GM19467 (cell line): ENCODE data around the gene PXDN.

Experiments
- ATAC-seq: cut with Tn5 transposase; IDR thresholded peaks from one replicate; pipeline ENCODE4 v1.9.1; 2021; ENCODE audit warnings: mild to moderate bottlenecking, moderate library complexity; ENCODE audit not compliant: unreplicated experiment

PXDN gene

DNA sequence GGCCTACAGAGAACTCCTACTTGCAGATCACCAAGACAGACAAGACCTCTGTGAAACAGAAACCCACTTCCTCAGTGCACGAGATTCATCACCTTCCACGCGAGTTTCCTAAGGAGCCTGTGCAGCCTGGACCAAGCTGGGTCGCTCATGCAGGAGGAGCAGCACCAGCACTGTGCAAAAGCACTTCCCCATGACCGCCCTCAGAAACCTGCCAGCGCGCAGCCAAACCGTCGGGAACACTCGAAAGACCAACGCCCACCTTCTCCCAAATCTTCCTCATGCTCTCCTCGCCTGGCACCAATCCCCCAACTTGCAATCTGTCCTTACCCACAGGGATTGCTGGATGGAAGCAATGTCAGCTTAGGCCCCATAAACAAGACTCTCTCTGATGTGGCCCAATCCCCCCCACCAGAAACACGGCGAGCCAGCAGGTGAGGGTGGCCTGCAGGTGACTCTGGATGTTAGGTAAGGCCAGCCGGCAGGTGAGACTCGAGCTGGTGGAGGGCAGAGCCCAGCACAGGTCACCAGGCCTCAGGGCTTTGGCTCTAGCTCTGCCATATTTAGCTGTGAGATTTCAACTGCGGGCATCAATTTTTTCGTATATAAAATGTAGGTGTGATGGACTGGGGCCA is 69.4 kb downstream of the PXDN start:
- ATAC-seq: no peak

DNA sequence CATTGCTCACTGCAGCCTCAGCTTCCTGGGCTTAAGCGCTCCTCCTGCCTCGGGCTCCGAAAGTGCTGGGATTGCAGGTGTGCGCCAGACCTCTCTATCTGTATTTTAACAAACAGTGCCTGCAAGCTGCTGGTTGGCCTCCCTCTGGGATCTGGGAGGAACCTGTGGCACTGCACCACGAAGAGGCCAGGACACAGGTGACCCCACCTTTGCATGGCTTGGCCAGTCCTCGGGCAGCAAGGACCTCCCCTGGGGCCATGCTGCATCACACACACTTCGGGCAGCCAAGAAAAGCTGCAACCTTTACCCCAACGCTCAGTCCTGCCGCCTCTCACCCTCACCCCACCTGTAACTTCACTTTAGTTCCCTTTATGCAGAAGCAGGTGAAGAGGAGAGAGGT is 70.0 kb downstream of the PXDN start:
- no peak for ATAC-seq

DNA sequence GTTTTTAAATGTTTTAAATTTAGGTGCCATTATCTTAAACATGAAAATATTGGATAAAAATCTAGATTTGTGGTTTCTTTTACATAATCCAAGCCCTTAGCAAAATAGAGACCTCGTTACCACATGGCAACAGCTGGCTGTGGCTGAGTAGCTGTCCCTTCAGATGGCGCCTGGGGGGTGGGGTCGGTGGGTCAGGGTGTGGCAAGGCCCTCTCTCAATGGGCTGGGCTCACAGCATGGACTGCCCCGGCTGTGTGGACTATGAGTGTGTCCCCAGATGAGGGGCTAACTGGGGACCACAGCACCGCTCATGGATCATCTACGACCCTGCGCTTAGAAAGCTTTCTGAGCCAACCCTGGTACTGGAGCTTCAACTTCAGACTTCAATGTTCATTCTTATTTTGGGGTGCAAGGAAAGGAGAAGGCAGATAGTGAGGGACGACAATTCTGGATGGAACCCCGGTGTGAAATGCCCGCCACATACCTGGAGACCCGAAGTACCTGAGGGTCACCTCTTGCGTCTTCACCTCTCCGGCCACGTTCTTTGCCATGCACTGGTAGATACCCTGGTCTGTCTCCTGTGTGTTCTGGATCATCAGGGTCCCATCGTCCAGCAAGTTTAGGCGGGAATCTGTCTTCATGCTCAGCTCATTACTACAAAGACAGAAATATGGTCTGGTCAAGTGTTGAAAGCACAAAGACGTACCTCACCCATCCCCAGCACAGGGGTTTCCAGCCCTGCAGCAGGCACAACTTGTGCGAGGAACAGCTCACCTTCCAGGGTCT is 71.0 kb downstream of the PXDN start:
- ATAC-seq: no peak

DNA sequence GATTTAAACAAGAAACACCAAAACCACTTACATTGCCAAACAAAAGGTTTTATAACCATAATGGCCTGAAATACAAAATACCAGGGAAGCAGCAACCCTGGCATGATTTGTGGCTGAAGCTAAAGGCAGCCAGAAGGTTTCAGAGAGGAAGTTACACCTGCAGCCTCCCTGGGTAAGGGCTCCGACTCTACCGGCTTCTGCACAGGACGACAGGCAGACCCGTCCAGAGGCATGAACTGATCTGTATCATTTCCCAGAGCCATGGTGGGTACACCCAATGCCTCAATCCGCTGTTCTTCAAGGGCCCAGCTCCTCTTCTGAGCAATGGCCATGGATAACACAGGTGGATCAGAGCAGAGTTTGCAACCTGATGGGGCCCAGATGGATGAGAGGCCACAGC is 71.6 kb downstream of the PXDN start:
- ATAC-seq: no peak

DNA sequence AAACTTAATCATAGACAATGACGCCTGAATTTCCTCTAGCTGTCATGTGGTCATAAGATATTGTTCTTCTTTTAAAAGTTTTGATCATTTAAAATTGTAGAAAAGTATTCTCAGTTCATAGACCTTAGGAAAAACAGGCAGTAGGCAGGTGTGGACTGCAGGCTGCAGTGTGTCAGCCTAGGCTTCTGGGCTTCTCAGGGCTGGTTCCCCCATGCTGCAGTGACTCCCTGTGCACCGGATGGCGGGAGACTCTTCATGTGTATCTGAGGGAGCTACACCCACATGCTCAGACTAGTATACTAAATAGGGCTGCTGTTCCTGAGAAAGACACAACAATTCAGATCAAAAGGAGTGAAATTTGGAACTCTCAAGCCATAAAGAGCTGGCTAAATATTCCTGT is 72.4 kb downstream of the PXDN start:
- ATAC-seq: no peak

DNA sequence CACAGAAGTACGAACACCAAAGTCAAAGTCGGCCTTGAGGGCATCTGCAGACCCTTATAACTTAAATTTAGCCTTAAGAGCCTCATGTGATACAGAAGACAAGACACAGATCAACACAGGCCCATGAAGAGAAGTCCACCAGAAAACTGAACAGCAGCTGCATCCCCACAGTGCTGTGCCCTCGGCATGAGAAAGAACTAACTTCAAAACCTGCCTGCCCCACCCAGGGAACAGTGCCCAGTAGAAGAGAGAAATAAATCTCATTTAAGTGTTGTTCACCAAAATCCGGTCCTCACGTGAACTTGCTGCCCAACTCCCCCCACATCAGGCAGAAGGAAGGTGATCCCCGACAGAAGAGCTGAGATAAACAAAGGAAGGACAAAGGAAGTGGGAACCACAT is 73.7 kb downstream of the PXDN start:
- ATAC-seq: no peak

DNA sequence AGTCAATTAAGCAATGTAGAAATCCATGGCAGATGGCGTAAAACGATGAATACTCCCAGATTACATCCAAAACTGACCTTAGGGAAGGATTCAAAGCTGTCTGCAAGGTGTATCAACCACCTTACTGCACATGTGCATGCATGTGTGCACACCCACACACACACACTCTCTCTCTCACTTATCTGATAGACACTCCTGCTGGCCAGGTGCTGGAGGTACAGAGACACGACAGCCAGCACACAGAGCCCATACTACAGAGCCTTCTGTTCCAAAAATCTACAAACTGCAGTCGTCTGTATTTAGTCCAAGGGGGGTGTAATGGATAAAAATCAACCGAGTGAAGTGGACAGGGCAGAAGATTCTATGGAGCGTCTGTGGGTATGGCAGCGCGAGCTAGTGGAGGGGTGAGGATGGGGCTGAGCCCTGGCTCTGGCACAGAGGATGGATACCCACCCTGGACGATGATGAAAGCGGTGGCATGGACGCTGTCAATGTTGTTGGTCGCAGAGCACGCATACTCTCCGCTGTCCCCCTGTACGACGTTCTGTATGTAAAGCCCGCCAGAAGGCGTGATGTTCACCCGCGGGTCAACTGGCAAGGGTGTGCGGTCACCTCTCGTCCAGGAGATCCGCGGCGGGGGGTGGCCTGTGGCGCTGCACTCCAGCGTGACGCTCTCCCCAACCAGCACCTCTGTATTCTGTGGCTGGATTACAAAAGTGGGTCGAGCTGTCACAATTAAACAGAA is 78.4 kb downstream of the PXDN start:
- no peak for ATAC-seq

DNA sequence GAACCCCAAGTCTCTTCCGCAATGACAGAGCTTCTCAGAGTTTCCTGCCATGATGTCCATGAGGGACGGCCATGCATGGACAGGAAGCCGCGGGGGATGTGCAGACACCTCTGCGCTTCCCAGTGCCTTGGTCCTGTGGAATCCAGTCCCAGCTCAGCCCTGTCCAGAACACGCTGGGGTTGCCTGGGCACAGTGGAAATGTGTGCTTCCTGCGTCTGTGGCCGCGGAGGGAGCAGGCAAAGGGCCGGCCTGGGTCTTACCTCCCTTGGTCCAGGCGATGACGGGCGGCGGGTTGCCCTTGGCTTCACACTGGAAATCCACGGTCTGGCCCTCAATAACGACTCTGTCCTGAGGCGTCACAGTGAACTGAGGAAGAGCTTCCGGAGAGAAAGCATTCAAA is 79.6 kb downstream of the PXDN start:
- ATAC-seq: no peak

DNA sequence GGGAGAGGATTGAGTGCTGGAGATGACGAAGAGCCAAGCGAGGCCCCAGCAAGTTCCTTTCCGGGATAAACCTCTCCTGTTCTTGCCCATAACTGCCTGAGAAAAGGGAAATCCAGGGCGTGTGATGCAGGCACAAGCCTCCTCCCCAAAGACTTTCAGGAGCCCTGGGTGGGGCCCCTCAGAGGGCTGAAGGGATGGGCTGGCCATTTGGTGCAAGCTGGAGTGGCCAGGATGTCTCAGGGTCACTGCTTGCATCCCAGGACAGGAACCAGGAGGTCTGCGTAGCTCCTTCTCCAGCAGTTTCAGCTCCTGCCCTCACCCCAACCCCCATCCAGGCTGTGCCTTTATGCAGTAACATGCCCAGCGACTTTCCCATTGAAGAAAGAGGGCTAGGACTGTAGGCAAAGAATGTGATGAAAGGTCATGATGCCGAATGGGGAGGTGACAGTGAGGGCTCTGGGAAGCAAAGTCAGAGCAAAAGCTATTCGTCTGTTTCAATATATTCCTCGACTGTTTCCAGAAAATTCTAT is 80.2 kb downstream of the PXDN start:
- no peak for ATAC-seq

DNA sequence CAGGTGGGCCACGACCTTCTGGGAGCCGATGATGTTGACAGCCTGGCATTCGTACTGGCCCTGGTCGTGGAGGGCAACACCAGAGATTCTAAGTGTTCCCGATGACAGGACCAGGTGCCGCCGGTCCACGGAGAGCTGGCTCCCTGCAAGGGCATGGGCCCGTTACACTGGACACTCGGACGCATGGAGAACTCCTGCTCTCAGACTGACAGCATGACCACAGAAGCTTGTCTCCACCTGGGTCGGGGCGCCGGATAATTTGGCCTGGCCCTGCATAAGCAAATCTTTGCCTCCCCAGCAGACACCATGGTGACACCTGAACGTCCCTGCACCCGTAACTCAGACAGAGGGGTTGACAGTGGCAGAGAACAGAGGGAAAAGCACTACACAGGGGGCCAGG is 80.7 kb downstream of the PXDN start:
- no peak for ATAC-seq

DNA sequence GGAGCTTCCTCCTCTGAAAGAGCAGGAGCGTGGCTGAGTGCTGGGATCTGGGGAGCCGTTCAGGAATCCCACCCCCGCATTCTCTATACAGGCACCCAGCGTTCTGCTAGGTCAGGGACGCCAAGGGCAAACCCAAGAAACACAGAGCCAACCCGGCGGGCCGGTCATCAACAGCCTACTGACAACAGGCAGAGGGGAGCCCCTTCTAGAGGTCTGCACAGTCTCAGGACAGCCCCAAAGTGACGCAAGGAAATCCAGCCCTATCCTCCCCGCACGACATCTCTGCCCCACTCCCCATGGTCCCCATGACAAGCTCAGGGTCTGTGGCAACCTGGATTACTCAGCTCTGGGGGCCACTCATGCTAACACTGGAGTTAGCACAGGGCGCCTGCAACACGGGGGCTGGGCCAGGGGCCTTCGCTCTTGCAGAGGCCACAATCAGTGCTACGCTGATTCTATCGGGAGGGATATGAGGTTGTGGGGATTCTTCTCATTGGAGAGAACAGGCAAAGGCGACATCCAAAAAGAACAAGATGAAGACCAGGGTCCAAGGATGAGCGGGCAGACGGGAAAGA is 81.6 kb downstream of the PXDN start:
- no peak for ATAC-seq

DNA sequence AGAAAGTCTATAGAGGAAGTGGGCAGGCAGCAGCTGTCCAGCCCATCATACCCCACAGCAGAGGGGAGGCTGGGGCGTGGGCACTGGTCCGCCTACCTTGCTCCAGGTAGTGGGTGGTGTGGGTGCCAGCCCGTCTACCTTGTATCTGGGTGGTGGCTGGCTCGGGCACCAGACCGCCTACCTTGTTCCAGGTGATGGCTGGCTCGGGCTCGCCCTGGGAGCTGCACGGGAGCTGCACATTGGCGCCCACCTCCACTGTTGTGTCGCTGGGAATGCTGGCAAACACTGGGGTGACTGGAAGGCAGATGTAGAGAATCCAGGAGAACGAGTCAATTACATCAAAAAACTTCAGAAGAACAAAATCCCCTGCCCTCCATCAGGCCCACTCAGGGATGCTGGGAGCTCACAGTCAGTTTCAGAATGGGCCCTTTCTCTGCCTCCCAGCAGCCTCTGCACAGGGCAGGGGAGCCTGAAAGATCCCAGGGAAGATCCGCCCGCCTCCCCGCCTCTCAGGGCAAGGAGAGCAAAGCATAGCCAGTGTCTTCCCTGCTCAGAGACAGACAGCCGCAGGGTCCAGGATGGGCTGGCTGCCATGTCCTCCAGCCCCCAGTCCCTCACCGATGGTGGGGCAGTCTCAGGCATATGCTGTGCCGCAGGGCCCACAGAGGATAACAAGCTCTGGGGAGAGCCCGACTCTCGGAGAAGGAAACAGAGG is 82.3 kb downstream of the PXDN start:
- ATAC-seq: no peak

DNA sequence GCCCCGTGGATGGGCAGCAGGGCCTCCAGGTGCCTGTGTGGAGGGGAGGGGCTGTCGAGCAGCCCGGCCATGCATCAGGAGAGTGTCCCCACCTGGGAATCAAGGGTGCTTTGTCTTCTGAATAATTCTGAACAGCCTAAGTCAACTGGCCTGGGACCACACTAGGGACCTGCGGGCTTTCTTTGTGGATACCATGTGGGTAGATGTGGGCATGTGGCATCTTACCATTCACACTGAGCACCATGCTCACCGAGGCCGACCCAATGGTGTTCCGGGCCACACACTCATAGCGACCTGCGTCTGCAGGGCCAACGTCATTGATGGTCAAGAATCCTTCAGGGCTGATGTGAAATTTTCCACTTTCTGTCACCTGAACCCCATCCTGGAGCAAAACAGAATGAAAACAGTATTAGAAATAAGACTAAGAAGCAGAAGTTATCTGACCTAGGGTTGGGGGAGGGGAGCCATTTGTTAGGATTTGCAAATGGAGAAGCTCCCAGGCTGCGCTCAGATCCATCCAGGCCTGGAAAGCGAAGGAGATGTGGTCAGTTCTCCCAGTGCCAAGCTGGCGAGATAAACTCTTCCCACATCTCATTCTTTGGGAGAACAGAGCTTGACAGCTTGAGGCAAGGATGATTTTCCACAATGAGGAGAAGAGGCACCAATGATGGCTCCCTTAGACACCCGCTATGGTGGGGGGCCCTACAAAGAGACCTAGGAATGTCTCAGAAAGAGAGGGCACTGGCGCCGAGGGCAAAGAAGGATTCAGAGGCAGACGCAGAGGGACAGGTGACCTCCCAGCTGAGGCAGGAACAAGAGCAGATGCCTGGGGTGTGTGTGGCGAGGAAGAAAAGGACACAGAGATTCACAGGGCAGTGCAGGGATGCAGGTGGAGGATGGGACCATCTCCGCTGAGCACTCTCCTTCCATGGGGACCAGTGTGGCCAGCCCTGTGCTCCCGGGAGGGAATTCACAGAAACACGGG is 83.4 kb downstream of the PXDN start:
- ATAC-seq: no peak

DNA sequence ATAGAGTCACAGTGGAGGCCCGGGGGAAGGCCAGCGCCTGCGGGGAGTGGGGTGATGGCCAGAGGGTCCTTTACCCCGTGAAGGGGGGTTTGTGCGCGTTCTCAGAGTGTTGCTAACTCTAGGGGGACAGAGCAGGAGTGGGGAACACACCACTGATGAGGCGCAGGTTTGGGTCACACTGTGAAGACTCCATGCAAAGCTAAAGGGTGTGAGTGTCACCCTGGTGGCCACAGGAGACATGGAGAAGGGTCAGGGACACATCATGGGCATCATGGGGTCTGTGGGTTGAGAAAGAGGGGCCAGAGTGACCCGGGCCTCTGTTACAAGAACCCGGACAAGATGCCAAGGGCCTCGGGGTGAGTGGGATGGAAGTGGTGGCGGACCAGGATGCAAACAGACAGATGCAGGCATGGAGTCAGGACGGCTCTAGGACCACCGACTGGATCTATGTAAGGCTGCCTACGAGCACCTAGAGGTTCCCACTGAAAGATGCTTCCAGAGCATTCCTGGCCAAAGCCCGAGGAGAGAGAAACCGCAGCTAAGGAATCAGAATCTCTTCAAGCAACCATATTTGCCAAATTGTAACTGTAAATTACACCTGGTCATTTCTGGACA is 84.3 kb downstream of the PXDN start:
- ATAC-seq: no peak

DNA sequence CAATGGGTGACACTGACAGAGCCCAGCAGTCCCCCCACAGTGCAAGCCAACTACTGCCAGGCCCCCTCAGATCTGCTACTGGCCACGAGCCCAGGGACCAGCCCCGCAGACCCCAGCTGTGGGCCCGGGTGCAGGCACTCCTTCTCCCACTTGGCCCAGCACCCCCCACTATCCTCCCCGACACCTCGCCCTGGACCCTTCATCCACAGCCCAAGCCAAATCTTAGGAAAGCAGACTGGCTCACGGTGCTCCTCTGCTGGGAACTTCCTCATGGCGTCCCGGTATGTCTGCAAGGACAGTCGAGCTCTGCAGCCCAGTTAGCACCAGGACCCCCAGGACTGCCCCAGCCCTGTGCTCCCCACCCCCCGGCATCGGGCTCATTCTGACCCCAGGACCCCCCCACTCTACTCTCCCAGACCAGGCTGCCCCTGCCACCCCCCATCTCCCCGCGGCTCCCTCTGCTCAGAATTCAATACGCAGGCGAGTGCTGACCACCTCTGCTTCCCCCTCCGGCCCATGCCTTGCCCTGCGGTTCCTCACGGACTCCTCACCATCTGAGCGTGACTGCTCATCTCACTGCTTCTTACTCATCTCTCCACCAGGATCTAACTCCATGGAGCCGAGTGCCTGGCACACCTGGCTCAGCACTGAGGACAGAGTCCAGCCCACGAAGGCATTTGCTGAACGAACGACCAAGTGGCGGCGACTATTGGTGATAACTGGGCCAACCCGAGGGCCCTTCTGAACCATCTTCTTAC is 85.7 kb downstream of the PXDN start:
- ATAC-seq: no peak

DNA sequence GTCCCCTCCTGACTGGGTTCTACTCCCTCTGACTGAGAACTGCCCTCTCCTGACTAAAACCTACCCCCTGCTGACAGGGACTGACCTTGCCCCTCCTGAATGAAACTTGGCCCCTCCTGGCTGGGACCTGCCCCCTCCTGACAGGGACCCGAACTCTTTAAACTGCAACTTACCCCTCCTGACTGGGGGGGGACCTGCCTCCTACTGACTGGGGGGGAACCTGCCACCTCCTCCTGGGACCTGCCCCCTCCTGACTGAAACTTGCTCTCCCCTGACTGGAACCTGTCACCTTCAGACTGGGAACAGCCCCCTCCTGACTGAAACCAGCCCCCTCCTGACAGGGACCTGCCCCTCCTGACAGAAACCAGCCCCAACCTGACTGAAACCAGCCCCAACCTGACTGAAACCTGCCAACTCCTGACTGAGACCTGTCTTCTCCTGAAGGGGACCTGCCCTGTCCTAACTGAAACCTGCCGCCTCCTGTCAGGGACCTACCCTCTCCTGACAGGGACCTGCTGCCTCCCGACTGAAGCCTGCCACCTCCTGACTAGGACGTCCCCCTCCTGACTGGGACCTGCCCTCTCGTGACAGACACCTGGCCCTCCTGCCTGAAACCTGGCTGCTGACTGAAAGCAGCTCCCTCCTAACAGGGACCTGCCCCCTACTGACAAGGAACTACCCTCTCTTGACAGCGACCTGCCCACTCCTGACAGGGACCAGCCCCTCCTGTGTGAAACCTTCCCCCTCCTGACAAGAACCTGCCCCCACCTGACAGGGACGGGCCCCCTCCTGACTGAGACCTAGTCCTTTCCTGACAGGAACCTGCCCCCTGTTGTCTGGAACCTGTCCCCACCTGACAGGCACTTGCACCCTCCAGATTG is 87.1 kb downstream of the PXDN start:
- ATAC-seq: no peak

DNA sequence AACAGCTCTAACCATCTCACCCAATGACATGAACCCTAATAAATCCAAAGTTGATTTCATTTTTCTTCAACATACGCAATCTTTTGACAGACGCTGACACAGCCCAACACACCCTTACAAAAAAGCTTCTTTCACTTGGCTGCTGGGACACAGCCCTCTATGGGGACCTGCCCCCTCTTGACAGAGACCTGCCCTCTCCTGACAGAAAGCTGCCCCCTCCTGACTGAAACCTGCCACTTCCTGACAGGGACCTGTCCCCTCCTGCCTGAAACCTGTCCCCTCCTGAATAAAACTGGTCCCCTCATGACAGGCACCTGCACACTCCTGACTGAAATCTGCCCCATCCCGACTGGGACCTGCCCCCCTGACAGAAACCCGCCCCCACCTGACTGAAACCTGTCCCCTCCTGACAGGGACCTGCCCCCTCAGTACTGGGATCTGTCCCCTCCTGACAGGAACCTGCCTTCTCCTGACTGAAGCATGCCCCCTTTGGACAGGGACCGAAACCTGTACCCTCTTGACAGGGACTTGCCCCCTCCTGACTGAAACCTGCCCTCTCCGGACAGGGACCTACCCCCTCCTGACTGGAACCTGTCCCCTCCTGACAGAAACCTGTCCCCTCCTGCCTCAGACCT is 87.9 kb downstream of the PXDN start:
- no peak for ATAC-seq
